ENCODE measurements around the gene PNPLA2.

DNA sequence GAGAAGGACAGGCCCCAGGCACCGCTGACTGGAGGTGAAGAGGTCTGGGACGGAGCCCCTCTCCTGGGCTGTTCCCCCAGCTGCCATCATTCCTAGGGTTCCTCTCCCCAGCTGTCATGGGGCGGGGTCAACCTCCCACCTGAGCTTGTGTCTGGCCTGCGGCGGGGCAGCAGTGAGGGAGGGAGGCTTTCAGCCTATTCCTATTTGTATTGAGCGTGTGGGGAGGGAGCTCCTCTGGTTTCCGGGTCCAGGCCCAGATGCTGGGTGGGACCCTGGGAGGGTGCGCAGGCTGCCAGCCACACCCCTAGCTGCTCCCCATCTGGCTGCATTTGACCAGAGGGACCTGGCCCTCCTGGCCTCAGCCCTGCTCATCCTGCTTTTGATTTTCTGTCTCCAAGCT, 37.7 kb downstream of the PNPLA2 start:
- TF ChIP-seq, protein P1, sequence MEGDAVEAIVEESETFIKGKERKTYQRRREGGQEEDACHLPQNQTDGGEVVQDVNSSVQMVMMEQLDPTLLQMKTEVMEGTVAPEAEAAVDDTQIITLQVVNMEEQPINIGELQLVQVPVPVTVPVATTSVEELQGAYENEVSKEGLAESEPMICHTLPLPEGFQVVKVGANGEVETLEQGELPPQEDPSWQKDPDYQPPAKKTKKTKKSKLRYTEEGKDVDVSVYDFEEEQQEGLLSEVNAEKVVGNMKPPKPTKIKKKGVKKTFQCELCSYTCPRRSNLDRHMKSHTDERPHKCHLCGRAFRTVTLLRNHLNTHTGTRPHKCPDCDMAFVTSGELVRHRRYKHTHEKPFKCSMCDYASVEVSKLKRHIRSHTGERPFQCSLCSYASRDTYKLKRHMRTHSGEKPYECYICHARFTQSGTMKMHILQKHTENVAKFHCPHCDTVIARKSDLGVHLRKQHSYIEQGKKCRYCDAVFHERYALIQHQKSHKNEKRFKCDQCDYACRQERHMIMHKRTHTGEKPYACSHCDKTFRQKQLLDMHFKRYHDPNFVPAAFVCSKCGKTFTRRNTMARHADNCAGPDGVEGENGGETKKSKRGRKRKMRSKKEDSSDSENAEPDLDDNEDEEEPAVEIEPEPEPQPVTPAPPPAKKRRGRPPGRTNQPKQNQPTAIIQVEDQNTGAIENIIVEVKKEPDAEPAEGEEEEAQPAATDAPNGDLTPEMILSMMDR (IDR thresholded peaks at IDR 0.05) = no peak
- no peak for TF ChIP-seq POLR2A (IDR thresholded peaks at IDR 0.05)
